KOPT-K1 (cell line): ENCODE measurements around the gene FAM47E.
A peak's percentile ranks its signal among the peaks of the same experiment; 100 is the strongest.

Experiments
- H3K27ac ChIP-seq: fragments of 200-600 bp; sonication (generic); 2 replicates; pipeline ENCODE4 v1.5.1; 2016; ENCODE audit warnings: antibody characterized with exemption, mild to moderate bottlenecking, low read depth, low read length; ENCODE audit not compliant: poor library complexity, severe bottlenecking
- H3K36me3 ChIP-seq: fragments of 200-600 bp; sonication (generic); 2 replicates; pipeline ENCODE4 v1.5.1; 2017; ENCODE audit warnings: antibody characterized with exemption, mild to moderate bottlenecking, low read length, moderate library complexity; ENCODE audit not compliant: insufficient read depth
- H3K9me3 ChIP-seq: fragments of 200-600 bp; sonication (generic); 2 replicates; pipeline ENCODE4 v1.5.1; 2017; ENCODE audit warnings: antibody characterized with exemption, low read length, mild to moderate bottlenecking; ENCODE audit not compliant: insufficient read depth, poor library complexity, severe bottlenecking

The FAM47E gene

GRCh38 chr4:76251441-76252270 is at the start of gene FAM47E:
FAM47E (plus strand) TSS chr4:76251721; CDS start chr4:76251747, 26 bp downstream.
- H3K36me3 ChIP-seq: no peaks in the 10 kb centered on the region
- no peak within 1 kb of the TSS for H3K27ac ChIP-seq
- peaks cover 4% of the 10 kb centered on the region for H3K9me3 ChIP-seq

GRCh38 chr4:76203541-76203940 is 48.0 kb upstream of the FAM47E start:
- no peaks in the 10 kb centered on the region for H3K9me3 ChIP-seq
- H3K27ac ChIP-seq: no peak overlapping the region

GRCh38 chr4:76204936-76205335 is 46.6 kb upstream of the FAM47E start:
- H3K36me3 ChIP-seq: no peaks in the 10 kb centered on the region
- no peak overlapping the region for H3K27ac ChIP-seq
- H3K9me3 ChIP-seq: no peaks in the 10 kb centered on the region

More at GRCh38 chr4:76203541-76203940, 48.0 kb upstream of the FAM47E start:
- no peaks in the 10 kb centered on the region for H3K36me3 ChIP-seq

- Histone ChIP-seq H3K36me3 (no peaks in the 10 kb centered on the region), H3K27ac (no peak overlapping the region), H3K9me3 (no peaks in the 10 kb centered on the region)
Measured at GRCh38 chr4:76205476-76205875, 46.0 kb upstream of the FAM47E start.

GRCh38 chr4:76206222-76206942 is 45.1 kb upstream of the FAM47E start:
- H3K36me3 ChIP-seq: no peaks in the 10 kb centered on the region
- H3K9me3 ChIP-seq: no peaks in the 10 kb centered on the region
- H3K27ac ChIP-seq: no peak overlapping the region

- Histone ChIP-seq H3K9me3 (no peaks in the 10 kb centered on the region), H3K36me3 (no peaks in the 10 kb centered on the region), H3K27ac (no peak overlapping the region)
Measured at GRCh38 chr4:76207549-76207948, 44.0 kb upstream of the FAM47E start.

- Histone ChIP-seq H3K27ac (no peak overlapping the region), H3K36me3 (no peaks in the 10 kb centered on the region)
Measured at GRCh38 chr4:76208005-76208765, 43.3 kb upstream of the FAM47E start.

GRCh38 chr4:76209881-76210280 is 41.6 kb upstream of the FAM47E start:
- Histone ChIP-seq H3K36me3 (no peaks in the 10 kb centered on the region), H3K9me3 (no peaks in the 10 kb centered on the region), H3K27ac (no peak overlapping the region)

More at GRCh38 chr4:76208005-76208765, 43.3 kb upstream of the FAM47E start:
- no peaks in the 10 kb centered on the region for H3K9me3 ChIP-seq

- Histone ChIP-seq H3K36me3 (no peaks in the 10 kb centered on the region), H3K9me3 (no peaks in the 10 kb centered on the region), H3K27ac (no peak overlapping the region)
Measured at GRCh38 chr4:76210452-76210851, 41.1 kb upstream of the FAM47E start.

- no peaks in the 10 kb centered on the region for H3K36me3 ChIP-seq
- no peaks in the 10 kb centered on the region for H3K9me3 ChIP-seq
- H3K27ac ChIP-seq: no peak overlapping the region
Measured at GRCh38 chr4:76211769-76212708, 39.5 kb upstream of the FAM47E start.

GRCh38 chr4:76212851-76213414 is 38.6 kb upstream of the FAM47E start:
- Histone ChIP-seq H3K36me3 (no peaks in the 10 kb centered on the region), H3K27ac (peak overlapping the region; percentile 36), H3K9me3 (no peaks in the 10 kb centered on the region)

GRCh38 chr4:76213415-76214176 is 37.9 kb upstream of the FAM47E start, which contains the start of gene SCARB2:
SCARB2 (minus strand) TSS chr4:76213824; CDS start chr4:76213543, 281 bp downstream.
- H3K27ac ChIP-seq: peak within 1 kb of the TSS; percentile 36
- no peaks in the 10 kb centered on the region for H3K36me3 ChIP-seq
- H3K9me3 ChIP-seq: no peaks in the 10 kb centered on the region

- no peaks in the 10 kb centered on the region for H3K36me3 ChIP-seq
- H3K27ac ChIP-seq: peak overlapping the region; percentile 36
Measured at GRCh38 chr4:76214177-76214675, 37.3 kb upstream of the FAM47E start.

More at GRCh38 chr4:76214177-76214675, 37.3 kb upstream of the FAM47E start:
- H3K9me3 ChIP-seq: no peaks in the 10 kb centered on the region
